ENCODE data around the gene FRMPD4. TPM values are rescaled to one million over a fixed set of nuclear protein-coding genes. Genes with fewer than 3 reads are reported as not detected.

FRMPD4 gene
- total RNA-seq, 1 experiment from 2014 or later, result 1.4 TPM

GRCh38 chrX:12463052-12463451 is 324.8 kb downstream of the FRMPD4 start:
- TF ChIP-seq E2F5 (CRISPR knock-in tag; IDR thresholded peaks at IDR 0.05), result no peak
- TF ChIP-seq SMAD4 (CRISPR knock-in tag; IDR thresholded peaks at IDR 0.05), result no peak
- TF ChIP-seq MLX (CRISPR knock-in tag; IDR thresholded peaks at IDR 0.05), result no peak
- no peak for TF ChIP-seq ELF4 (CRISPR knock-in tag; IDR thresholded peaks at IDR 0.05; ENCODE audit: low read depth)
- TF ChIP-seq NR3C1 (CRISPR knock-in tag; conservative IDR thresholded peaks at IDR 0.05; ENCODE audit: low read depth), result no peak
- TF ChIP-seq SOX15 (CRISPR knock-in tag; IDR thresholded peaks at IDR 0.05), result no peak
- no peak for TF ChIP-seq ZNF416 (CRISPR knock-in tag; IDR thresholded peaks at IDR 0.05)
- H3K27me3 Mint-ChIP-seq (ENCODE audit: low read depth), result no peaks in the 10 kb centered on the region
- ATAC-seq, result 0 out of 2 replicates have a peak, but pooled peaks have one; percentile 32
- no peaks in the 10 kb centered on the region for H3K9me3 Mint-ChIP-seq
- H3K27ac Mint-ChIP-seq, result no peak overlapping the region
- H3K4me3 Mint-ChIP-seq, result no peak overlapping the region
- CTCF ChIA-PET, result no interaction called here
- peaks cover 17% of the 10 kb centered on the region for H3K4me1 Mint-ChIP-seq
- peak; percentile 25 for DNase-seq (ENCODE audit: low spot score)
- no peaks in the 10 kb centered on the region for H3K36me3 Mint-ChIP-seq
- POLR2A ChIA-PET, result no interaction called here

- Mint-ChIP-seq H3K4me1 (peaks cover 17% of the 10 kb centered on the region), H3K4me3 (no peak overlapping the region), H3K9me3 (no peaks in the 10 kb centered on the region), H3K27ac (no peak overlapping the region), H3K36me3 (no peaks in the 10 kb centered on the region), H3K27me3 (ENCODE audit: low read depth) (no peaks in the 10 kb centered on the region)
- ATAC-seq (no peak), DNase-seq (ENCODE audit: low spot score) (no peak)
- no peak for TF ChIP-seq ZNF416 (CRISPR knock-in tag; IDR thresholded peaks at IDR 0.05)
- TF ChIP-seq EMX1 (CRISPR knock-in tag; IDR thresholded peaks at IDR 0.05), result no peak
- POLR2A ChIA-PET, result no interaction called here
- CTCF ChIA-PET, result no interaction called here
These were observed 325.6 kb downstream of the FRMPD4 start for GRCh38 chrX:12463873-12464272.

GRCh38 chrX:12467321-12467720 is 329.0 kb downstream of the FRMPD4 start:
- H3K27ac Mint-ChIP-seq, result no peak overlapping the region
- H3K4me1 Mint-ChIP-seq, result peaks cover 17% of the 10 kb centered on the region
- ChIA-PET POLR2A (no interaction called here), CTCF (interaction anchor here (0.6 kb wide), 1 partner anchor 46 kb away, joined by 6 read pairs; no protein-coding TSS in a partner anchor)
- no peaks in the 10 kb centered on the region for H3K9me3 Mint-ChIP-seq
- no peak for TF ChIP-seq RELA (CRISPR knock-in tag; IDR thresholded peaks at IDR 0.05; ENCODE audit: borderline replicate concordance)
- TF ChIP-seq KAT7 (CRISPR knock-in tag; IDR thresholded peaks at IDR 0.05; ENCODE audit: borderline replicate concordance), result no peak
- TF ChIP-seq ATF1 (CRISPR knock-in tag; IDR thresholded peaks at IDR 0.05), result no peak
- no peak for TF ChIP-seq MXD4 (CRISPR knock-in tag; IDR thresholded peaks at IDR 0.05; ENCODE audit: borderline replicate concordance)
- no peak for TF ChIP-seq IRF2 (CRISPR knock-in tag; IDR thresholded peaks at IDR 0.05; ENCODE audit: borderline replicate concordance, low read depth)
- TF ChIP-seq ZSCAN18 (CRISPR knock-in tag; IDR thresholded peaks at IDR 0.05), result no peak
- TF ChIP-seq IRF1 (CRISPR knock-in tag; IDR thresholded peaks at IDR 0.05), result no peak
- TF ChIP-seq CBFB (CRISPR knock-in tag; IDR thresholded peaks at IDR 0.05; ENCODE audit: low read depth), result no peak
- no peak for TF ChIP-seq NR3C1 (CRISPR knock-in tag; conservative IDR thresholded peaks at IDR 0.05; ENCODE audit: low read depth)
- TF ChIP-seq ZBTB21 (CRISPR knock-in tag; IDR thresholded peaks at IDR 0.05; ENCODE audit: borderline replicate concordance), result no peak
- TF ChIP-seq ATF3 (CRISPR knock-in tag; conservative IDR thresholded peaks at IDR 0.05), result no peak
- H3K4me3 Mint-ChIP-seq, result no peak overlapping the region
- DNase-seq (ENCODE audit: low spot score) (no peak), ATAC-seq (no peak)
- no peaks in the 10 kb centered on the region for H3K27me3 Mint-ChIP-seq (ENCODE audit: low read depth)
- H3K36me3 Mint-ChIP-seq, result no peaks in the 10 kb centered on the region

Measured in WTC11 (cell line).